HG02970 (cell line): Measurements from ENCODE around the gene PHOSPHO2.

Source experiments
- ATAC-seq: cut with Tn5 transposase; IDR thresholded peaks from one replicate; pipeline ENCODE4 v1.9.1; 2021; ENCODE audit warnings: mild to moderate bottlenecking, moderate library complexity, moderate number of reproducible peaks; ENCODE audit not compliant: unreplicated experiment, low FRiP score

Gene PHOSPHO2

DNA sequence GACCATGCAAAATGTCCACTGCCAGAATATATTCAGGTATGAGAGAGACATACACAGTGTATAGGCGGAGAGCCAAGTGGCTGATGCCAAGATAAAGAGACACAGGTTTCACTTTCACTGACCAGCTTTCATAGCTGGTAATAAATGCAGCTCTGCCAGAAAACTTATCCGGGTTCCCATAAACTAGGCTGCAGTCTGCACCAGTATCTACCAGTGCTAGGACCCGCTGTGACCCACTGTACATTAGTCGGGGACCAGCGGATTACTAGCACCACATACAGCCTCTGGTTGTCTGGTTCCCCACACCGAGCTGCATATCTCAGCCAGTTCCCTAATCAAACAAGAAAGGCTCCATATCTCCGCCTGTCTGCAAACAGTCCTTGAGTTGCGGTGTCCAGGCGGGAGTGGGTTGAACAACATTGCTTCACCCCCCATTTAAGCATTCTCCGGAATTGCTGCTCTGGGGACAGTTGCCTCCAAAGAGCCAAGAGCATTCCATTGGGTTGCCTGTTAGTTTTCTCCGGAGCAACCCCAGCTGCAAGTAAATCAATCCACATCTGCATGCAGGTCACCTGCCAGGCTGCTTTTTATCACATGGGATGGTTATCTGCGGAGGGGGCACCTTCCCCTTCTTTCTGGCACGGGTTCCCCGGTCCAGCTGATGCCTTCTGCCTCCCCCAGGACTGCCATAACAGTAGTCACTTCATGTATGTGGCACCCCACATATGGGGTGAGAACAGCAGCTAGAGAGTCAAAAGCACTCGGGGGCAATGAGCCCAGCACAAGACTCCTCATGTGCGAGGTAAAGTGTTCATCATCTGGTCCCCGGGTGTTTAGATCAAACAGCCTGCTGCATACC lies 21.3 kb downstream of the PHOSPHO2 start:
- ATAC-seq = no peak

DNA sequence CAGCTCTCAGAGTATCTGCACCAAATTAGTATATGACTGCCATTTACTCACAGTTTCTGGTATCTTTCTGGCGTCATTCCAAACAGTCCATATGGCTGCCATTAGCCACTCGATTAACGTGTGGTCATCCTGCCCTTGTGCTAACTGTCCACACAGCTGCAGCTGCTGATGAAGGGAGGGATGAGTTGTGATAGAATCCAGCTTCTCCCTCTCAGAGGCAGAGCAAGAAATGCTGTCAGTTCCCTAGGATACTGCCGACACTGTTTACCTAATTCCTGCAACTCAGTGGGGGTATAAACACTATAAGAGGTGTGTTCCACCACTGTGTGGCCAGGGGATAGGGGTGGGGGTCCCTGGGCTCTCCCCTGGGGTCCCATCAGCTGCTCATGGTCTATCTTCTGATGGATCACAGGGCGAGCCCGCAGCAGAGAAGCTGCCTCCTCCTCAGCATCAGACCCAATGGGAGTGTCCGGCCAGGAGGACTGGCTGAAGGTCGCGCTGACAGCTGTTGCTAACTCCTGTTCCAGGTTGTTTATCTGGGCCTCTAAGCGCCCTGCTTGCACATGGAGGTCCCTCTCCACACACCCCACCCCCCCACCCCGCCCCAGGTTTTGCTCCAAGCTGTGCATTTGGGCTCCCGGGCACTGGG lies 22.1 kb downstream of the PHOSPHO2 start:
- no peak for ATAC-seq

DNA sequence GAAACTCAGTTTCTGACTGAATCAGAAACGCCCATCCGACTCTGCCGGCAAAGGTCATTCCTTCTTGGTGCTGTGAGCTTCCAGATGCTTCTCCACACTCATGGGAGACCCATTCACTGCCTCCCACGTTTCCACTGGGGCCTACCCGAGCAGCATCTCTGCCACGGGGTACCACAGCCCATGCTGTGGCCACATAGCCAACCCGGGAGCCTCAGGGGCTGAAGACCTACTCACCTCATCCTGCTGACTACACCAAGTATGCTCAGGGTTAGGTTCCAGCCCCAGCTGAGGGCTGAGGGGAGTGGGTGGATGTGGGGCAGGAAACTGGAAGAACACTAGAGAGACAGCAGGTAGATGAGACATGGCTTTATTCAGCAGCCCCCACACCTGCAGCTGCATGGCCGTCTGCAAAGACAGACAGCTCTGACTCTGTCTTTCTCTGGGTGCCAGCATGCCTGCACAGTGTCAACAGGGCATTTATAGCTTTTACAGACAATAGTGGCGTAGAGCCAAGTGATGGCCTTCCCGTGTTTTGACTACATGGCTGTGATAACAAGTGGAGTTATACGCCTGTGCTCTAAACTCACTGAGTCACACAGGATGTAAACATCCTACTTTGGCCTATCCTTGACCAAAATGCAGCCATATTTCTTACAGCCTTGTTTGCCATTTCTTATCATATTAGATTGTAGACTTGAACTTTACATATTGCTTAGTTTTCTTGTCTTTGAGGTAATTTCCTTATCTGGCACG lies 22.8 kb downstream of the PHOSPHO2 start:
- no peak for ATAC-seq

DNA sequence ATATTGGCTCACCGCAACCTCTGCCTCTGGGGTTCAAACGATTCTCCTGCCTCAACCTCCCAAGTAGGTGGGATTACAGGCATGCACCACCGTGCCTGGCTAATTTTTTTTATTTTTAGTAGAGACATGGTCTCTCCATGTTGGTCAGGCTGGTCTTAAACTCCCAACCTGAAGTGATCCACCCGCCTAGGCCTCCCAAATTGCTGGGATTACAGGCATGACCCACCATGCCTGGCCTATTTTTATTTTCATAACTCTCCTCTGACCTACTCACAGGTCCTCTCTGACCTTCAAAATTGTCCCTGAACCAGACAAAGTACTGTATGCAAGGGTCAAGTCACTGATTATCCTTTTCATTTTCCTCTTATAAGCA lies 23.4 kb downstream of the PHOSPHO2 start:
- no peak for ATAC-seq

GRCh38 chr2:169718930-169719504 lies 24.7 kb downstream of the PHOSPHO2 start:
- ATAC-seq = no peak

DNA sequence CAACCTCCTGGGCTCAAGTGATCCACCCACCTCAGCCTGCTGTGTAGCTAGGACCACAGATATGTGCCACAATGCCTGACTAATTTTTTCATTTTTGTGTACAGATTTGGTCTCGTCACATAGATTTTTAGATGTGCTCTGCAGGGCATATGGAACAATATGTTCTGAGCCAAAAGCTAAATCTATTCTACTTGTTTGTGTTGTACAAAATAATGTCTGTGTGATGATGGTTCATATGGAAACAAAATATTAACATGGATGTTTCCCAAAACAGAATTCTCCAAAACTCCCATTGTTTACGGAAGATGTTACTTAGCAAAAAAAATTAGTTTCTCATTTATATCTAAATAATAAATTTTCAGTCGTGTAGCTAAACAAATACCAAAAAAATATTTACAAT lies 26.7 kb downstream of the PHOSPHO2 start:
- no peak for ATAC-seq

DNA sequence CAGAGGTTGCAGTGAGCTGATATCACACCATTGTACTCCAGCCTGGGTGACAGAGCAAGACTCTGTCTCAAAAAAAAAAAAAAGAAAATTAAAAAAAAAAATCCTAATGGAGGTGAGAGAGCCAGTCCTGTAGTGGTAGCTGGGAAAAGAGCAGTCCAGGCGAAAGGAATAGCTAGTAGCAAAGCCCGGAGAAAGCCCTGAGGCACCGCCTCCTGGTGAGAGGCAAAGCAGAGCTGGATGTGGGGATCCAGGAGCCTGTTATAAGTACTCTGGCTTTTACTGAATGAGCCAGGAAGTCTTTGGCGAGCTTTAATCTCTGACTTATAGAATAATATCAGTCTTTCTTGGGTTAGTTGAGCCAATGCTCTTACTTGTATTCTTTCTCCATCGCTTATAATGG lies 32.8 kb downstream of the PHOSPHO2 start:
- ATAC-seq = no peak

GRCh38 chr2:169729274-169729605 lies 35.0 kb downstream of the PHOSPHO2 start:
- ATAC-seq = no peak

DNA sequence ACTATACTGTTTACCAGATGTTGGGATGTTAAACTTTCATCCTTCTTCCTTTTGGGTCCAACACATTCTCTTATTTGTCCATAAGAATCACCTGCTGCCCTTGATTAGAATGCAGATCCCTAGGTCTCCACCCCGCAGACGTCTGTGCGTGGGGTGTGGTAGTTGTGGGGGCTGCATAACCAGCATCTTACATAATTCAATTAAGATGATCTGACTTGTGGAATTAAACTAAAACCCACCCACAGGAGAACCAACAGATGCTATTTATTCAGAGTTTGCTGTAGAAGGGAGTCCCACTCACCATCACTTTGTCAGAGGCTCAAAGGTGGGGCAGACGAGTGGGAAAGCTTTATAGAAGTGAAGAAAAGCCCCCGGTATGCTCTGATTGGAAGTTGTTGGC lies 37.8 kb downstream of the PHOSPHO2 start:
- no peak for ATAC-seq

DNA sequence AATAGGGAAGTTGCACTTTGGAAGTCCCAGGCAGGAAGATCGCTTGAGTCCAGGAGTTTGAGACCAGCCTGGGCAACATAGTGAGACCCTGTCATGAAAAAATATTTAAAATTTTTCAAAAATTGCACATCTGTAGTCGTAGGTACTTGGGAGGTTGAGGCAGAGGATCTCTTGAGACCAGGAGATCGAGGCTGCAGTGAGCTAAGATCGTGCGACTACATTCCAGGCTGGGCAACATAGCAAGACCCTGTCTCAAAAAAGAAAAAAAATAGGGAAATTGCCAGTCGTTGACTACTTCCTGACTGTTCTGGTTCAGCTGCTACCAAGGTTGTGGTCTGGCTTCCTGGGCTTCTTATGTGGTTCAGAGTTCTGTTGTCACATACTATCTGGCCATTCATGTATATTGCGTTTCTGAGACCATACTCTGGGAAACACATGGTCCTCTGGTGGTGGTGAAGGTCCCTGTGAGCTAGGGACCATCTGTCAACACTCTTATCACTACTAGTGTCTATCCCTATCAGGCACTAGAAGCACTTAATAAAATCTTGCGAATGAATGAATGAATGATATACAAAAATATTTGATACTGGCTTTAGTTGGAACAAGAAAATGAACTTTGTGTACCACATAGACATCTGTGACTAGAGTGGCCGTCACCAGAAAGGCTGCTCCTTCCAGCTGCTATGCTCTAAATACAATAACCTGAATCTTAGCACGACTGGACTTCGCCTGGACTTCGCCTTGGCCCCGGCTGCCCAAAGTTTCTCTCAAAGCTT lies 38.5 kb downstream of the PHOSPHO2 start:
- ATAC-seq = no peak

- peak; percentile 27 for ATAC-seq
These were observed 40.0 kb downstream of the PHOSPHO2 start for GRCh38 chr2:169734169-169734847.

DNA sequence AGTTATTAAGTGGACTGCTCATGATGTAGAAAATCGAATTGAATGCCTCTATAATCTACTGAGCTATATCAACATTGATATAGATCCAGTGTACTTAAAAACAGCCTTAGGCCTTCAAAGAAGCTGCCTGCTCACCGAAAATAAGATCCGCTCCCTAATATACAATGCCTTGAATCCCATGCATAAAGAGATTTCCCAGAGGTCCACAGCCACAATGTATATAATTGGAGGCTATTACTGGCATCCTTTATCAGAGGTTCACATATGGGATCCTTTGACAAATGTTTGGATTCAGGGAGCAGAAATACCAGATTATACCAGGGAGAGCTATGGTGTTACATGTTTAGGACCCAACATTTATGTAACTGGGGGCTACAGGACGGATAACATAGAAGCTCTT lies 41.4 kb downstream of the PHOSPHO2 start:
- no peak for ATAC-seq

GRCh38 chr2:169736902-169737301 lies 42.6 kb downstream of the PHOSPHO2 start:
- ATAC-seq = no peak

DNA sequence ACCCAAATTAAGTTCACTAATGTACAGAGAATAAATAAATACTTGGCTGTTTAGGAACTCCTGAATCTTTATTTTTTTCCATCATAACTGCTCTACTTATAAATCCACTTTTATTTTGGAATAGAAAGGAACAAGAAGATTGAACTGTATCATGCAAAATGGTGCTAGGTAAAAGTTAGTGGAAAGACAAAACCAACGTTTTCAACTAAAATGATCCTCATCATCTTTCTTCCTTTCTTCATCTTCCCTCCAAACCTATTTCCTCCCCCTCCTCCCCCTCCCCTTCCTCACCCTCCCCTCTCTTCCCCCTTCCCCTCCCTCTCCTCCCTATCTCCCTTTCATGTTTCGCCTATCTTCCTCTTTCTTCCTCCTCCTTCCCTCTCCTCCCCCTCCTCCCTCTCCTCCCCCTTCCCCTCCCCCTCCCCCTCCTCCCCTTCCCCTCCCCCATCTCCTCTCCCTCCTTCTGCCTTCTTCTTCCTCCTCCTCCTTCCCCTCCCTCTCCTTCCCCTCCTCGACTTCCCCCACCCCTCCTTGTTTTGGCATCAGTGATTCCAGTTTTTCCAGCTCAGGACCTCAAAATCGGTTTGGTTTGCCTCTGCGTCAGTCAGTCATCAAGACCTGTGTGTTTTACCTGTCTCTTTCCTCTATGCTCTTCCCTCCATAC lies 44.4 kb downstream of the PHOSPHO2 start:
- ATAC-seq = no peak

DNA sequence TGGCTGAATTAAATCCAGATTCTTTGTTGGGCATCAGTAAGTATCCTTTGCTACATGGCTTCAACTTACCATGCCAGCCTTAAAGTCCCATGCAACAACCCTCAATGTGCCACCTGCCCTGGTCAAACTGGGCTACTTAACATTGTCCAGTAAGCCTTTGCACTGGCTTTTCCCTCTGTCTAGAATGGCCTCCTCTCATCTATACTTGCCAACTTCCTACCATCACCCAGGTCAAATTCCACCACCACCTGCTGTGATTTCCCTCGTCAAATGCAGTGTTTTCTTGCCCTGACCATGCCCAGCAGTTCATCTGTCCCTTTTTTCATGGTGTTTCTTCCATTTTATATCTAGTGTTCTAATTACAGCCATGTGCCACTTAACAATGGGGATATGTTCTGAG lies 45.1 kb downstream of the PHOSPHO2 start:
- ATAC-seq = no peak

DNA sequence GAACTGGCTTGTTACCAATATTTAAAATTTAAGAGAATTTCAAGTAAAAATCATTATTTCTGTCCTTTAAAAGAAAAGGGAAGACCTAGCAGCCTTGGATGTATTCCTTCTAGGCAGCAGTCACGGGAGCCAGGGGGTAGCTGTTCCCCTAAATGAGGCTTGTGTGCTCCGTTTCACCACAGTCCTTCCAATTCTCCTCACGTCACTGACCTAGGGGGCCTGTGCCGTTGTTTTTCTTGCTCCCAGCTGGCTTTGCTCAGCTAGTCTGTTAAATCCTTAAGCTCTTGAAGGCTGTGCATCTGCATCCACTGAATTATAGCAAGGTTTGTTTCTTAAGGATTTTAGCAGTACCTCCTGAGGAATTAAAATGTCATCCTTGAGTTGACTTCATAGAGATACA lies 49.3 kb downstream of the PHOSPHO2 start:
- ATAC-seq = no peak

- no peak for ATAC-seq
These were observed 52.0 kb downstream of the PHOSPHO2 start for GRCh38 chr2:169746240-169746639.

DNA sequence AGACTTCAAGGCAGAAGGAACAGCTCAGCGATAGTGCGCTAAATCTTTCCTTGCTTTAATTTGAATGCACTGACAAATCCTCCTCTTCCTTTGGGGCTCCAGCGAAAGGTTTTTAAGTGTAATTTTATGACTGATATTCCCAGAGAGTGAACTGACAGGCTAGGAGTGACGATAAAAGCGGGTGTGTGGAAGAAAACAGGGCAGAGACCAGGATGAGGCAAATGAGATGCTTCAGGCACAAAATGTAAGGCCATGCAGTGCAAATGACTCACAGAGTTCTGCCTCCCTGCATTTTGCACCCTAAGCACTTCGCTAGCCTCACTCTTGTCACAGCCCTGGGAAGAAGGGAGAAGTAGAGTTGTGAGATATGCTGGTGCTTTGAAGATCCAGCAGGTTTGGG lies 54.0 kb downstream of the PHOSPHO2 start:
- no peak for ATAC-seq
